K562 (cell line): ENCODE results near the gene NAT10. TPM values are rescaled to one million over a fixed set of nuclear protein-coding genes. Genes with fewer than 3 reads are reported as not detected.

Experiments used
- NEUROD1 ChIP-seq: fragments of 150-350 bp; IDR thresholded peaks from 2 replicates; pipeline ENCODE4 v1.6.1; 2014; ENCODE audit warnings: borderline replicate concordance, low read length, low read depth; ENCODE audit not compliant: partially characterized antibody
- SP2 ChIP-seq: IDR thresholded peaks from 2 replicates; pipeline ENCODE4 v1.6.1; 2011; ENCODE audit warnings: mild to moderate bottlenecking, low read depth, low read length, moderate library complexity; ENCODE audit not compliant: poor library complexity, severe bottlenecking; ENCODE audit errors: extremely low read depth
- polyA plus RNA-seq, 8 experiments: library from polyadenylated mRNA; depleted of rRNA in 4 of 8; stranded (reverse) in 5 of 8; unstranded in 3 of 8; fragments of >200 nt; fragmentation: Nextera tagmentation in 2 of 8; fragmentation: Illumina TruSeq in 1 of 8; extraction: Ambion mirVana in 2 of 8; extraction: Trizol in 1 of 8; gene quantifications; 2 replicates each; pipeline versions ENCODE4 v1.2.1 to v1.2.3, GENCODE V29; 2011 to 2014; ENCODE audit warnings: inconsistent platforms in 1 of 8, missing spikeins in 1 of 8
- total RNA-seq, 7 experiments: library from RNA; depleted of rRNA in 6 of 7; stranded (reverse); fragments of >200 nt in 6 of 7; fragmentation: Illumina TruSeq in 2 of 7; extraction: Trizol in 2 of 7; gene quantifications; 2 replicates each; pipeline versions ENCODE4 v1.2.1 to v1.2.3, GENCODE V29; 2011 to 2021; ENCODE audit warnings: low replicate concordance in 1 of 7
- TF ChIP-seq, protein P1 (sequence below): fragments of 250-450 bp; sonication (Bioruptor Pico); IDR thresholded peaks from 2 replicates; pipeline ENCODE4 v1.4.0; 2020
- TF ChIP-seq, protein P2 (sequence below): fragments of 200-800 bp; sonication (Bioruptor generic); IDR thresholded peaks from 2 replicates; pipeline ENCODE4 v1.6.1; 2016; ENCODE audit warnings: missing genetic modification characterization, missing compliant biosample characterization
- TF ChIP-seq, protein P3 (sequence below): fragments of 450-650 bp; IDR thresholded peaks from one replicate; pipeline ENCODE4 v1.6.1; 2018; ENCODE audit warnings: mild to moderate bottlenecking, moderate library complexity; ENCODE audit not compliant: partially characterized antibody

NAT10 gene
- total and polyA plus RNA-seq, 9 of the 15 experiments (the other 6 are each of a cell fraction or from before 2014, with no cell fraction given): 55.4 to 125 (median 86.3) TPM

GRCh38 chr11:34173050-34173449, 67.6 kb downstream of the NAT10 start (continued):
- TF ChIP-seq, protein P1, sequence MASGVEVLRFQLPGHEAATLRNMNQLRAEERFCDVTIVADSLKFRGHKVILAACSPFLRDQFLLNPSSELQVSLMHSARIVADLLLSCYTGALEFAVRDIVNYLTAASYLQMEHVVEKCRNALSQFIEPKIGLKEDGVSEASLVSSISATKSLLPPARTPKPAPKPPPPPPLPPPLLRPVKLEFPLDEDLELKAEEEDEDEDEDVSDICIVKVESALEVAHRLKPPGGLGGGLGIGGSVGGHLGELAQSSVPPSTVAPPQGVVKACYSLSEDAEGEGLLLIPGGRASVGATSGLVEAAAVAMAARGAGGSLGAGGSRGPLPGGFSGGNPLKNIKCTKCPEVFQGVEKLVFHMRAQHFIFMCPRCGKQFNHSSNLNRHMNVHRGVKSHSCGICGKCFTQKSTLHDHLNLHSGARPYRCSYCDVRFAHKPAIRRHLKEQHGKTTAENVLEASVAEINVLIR: no peak
- TF ChIP-seq, protein P2, sequence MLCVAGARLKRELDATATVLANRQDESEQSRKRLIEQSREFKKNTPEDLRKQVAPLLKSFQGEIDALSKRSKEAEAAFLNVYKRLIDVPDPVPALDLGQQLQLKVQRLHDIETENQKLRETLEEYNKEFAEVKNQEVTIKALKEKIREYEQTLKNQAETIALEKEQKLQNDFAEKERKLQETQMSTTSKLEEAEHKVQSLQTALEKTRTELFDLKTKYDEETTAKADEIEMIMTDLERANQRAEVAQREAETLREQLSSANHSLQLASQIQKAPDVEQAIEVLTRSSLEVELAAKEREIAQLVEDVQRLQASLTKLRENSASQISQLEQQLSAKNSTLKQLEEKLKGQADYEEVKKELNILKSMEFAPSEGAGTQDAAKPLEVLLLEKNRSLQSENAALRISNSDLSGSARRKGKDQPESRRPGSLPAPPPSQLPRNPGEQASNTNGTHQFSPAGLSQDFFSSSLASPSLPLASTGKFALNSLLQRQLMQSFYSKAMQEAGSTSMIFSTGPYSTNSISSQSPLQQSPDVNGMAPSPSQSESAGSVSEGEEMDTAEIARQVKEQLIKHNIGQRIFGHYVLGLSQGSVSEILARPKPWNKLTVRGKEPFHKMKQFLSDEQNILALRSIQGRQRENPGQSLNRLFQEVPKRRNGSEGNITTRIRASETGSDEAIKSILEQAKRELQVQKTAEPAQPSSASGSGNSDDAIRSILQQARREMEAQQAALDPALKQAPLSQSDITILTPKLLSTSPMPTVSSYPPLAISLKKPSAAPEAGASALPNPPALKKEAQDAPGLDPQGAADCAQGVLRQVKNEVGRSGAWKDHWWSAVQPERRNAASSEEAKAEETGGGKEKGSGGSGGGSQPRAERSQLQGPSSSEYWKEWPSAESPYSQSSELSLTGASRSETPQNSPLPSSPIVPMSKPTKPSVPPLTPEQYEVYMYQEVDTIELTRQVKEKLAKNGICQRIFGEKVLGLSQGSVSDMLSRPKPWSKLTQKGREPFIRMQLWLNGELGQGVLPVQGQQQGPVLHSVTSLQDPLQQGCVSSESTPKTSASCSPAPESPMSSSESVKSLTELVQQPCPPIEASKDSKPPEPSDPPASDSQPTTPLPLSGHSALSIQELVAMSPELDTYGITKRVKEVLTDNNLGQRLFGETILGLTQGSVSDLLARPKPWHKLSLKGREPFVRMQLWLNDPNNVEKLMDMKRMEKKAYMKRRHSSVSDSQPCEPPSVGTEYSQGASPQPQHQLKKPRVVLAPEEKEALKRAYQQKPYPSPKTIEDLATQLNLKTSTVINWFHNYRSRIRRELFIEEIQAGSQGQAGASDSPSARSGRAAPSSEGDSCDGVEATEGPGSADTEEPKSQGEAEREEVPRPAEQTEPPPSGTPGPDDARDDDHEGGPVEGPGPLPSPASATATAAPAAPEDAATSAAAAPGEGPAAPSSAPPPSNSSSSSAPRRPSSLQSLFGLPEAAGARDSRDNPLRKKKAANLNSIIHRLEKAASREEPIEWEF (CRISPR knock-in tag): no peak
- no peak for TF ChIP-seq SP2
- TF ChIP-seq, protein P3, sequence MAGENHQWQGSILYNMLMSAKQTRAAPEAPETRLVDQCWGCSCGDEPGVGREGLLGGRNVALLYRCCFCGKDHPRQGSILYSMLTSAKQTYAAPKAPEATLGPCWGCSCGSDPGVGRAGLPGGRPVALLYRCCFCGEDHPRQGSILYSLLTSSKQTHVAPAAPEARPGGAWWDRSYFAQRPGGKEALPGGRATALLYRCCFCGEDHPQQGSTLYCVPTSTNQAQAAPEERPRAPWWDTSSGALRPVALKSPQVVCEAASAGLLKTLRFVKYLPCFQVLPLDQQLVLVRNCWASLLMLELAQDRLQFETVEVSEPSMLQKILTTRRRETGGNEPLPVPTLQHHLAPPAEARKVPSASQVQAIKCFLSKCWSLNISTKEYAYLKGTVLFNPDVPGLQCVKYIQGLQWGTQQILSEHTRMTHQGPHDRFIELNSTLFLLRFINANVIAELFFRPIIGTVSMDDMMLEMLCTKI: no peak
- TF ChIP-seq NEUROD1: no peak
